Keratinocyte (primary cell): ENCODE results near the gene MRGPRX4.
"Not testable (repeated sequence)": the region's sequence is repeated elsewhere in the genome, so short reads cannot be mapped to it uniquely, and the experiment has no call there.

Experiments
- EZH2 ChIP-seq: IDR thresholded peaks from one replicate; pipeline ENCODE4 v1.6.1; 2012; ENCODE audit warnings: inconsistent platforms, mild to moderate bottlenecking, low read length, moderate library complexity
- TF ChIP-seq, protein P1 (sequence below), 3 experiments: IDR thresholded peaks in 1 of 3; conservative IDR thresholded peaks in 1 of 3; optimal IDR thresholded peaks in 1 of 3; 2 replicates in 2 of 3; 3 replicates in 1 of 3; pipeline versions ENCODE3 to v1.5.1; 2011; ENCODE audit warnings: low read length in 3 of 3, mild to moderate bottlenecking in 3 of 3, moderate library complexity in 2 of 3, control low read depth in 1 of 3, inconsistent platforms in 1 of 3; ENCODE audit not compliant: insufficient read depth in 2 of 3; ENCODE audit errors: extremely low read depth in 1 of 3

DNA sequence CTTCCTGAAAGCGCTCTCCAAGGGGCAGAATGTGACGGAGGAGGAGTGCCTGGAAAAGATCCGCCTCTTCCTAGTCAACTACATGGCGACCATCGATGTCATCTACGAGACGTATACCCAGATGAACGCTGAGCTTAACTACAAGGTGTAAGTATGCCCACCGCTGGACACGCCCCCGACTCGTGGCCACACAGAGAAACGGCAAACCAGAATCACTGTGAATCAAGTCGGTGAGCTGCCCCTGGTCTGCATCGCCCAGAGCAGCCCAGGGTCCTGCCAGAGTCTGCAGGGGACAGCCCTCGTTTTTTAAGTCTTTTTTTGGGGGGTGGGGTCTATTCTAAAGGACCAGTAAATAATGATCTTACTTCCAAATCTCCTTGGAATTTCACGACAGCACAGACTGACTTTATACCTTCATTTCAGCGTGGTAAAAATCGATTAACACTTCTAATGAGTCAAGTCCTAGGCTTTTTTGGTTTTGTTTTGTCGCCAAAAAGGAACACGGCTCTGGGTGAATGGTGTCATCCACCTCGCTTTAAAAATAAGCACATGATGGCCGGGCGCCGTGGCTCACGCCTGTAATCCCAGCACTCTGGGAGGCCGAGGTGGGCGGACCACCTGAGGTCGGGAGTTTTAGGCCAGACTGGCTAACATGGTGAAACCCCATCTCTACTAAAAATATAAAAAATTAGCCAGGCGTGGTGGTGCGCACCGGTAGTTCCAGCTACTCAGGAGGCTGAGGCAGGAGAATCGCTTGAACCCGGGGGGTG, 17.0 kb downstream of the MRGPRX4 start:
- TF ChIP-seq, protein P1, sequence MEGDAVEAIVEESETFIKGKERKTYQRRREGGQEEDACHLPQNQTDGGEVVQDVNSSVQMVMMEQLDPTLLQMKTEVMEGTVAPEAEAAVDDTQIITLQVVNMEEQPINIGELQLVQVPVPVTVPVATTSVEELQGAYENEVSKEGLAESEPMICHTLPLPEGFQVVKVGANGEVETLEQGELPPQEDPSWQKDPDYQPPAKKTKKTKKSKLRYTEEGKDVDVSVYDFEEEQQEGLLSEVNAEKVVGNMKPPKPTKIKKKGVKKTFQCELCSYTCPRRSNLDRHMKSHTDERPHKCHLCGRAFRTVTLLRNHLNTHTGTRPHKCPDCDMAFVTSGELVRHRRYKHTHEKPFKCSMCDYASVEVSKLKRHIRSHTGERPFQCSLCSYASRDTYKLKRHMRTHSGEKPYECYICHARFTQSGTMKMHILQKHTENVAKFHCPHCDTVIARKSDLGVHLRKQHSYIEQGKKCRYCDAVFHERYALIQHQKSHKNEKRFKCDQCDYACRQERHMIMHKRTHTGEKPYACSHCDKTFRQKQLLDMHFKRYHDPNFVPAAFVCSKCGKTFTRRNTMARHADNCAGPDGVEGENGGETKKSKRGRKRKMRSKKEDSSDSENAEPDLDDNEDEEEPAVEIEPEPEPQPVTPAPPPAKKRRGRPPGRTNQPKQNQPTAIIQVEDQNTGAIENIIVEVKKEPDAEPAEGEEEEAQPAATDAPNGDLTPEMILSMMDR (optimal IDR thresholded peaks at IDR 0.05 in 1 of 3, IDR thresholded peaks at IDR 0.05 in 1 of 3, conservative IDR thresholded peaks at IDR 0.05 in 1 of 3; ENCODE audit: extremely low read depth in 1 of 3, insufficient read depth in 2 of 3, low read length in 3 of 3): not testable (repeated sequence)
- TF ChIP-seq EZH2: not testable (repeated sequence)
